ENCODE data around the gene SHISA9. TPM values are rescaled to one million over a fixed set of nuclear protein-coding genes. Genes with fewer than 3 reads are reported as not detected.

The SHISA9 gene
- total and polyA plus RNA-seq, 2 of the 4 experiments (the other 2 are of a cell fraction) = under 0.01 TPM; not detected in 1

DNA sequence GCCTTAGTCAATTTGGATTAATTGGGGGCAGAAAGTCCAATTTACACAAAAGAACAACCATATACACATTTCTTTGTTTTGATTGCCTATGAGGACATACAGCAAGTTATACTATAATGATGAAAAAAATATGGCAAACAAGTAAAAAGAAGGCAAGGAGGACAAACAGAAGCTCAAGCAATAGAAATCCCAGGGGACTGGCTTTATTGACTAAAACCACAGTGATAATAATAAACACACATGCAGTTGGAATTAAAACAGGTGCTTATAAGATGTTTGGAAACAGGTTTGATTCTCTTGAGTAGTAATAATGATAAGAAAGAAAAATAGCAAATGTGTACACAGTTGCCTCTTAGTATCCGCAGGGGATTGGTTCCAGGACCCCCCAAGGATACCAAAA is 176.4 kb downstream of the SHISA9 start:
- POLR2A ChIA-PET (ENCODE audit: unreplicated experiment) = no interaction called here
- Histone ChIP-seq H3K14ac (replicated peaks; ENCODE audit: low read depth, low read length) (no peak overlapping the region), H3K79me1 (ENCODE audit: low read depth in 1 of 2, low read length in 2 of 2) (no peaks in the 10 kb centered on the region), H3K36me3 (ENCODE audit: control insufficient read depth, insufficient read depth, low read length) (no peaks in the 10 kb centered on the region), H3K4me3 (ENCODE audit: insufficient read depth, low read depth, low read length) (no peak overlapping the region), H2AFZ (replicated peaks; ENCODE audit: low read length, poor library complexity) (no peak overlapping the region), H2AK9ac (replicated peaks; ENCODE audit: low read depth, low read length, poor library complexity) (no peak overlapping the region), H3K27me3 (ENCODE audit: control insufficient read depth, insufficient read depth, low read length) (no peaks in the 10 kb centered on the region), H3K9ac (ENCODE audit: low read depth, low read length) (no peak overlapping the region), H3K9me3 (ENCODE audit: control insufficient read depth, insufficient read depth, low read length) (peaks cover 24% of the 10 kb centered on the region), H2BK120ac (ENCODE audit: low read depth, low read length) (no peak overlapping the region), H4K5ac (ENCODE audit: low read depth, low read length) (no peak overlapping the region), H3K56ac (ENCODE audit: extremely low read depth, insufficient read depth, low read length) (no peak overlapping the region), H2BK20ac (ENCODE audit: low read depth, low read length) (no peak overlapping the region), H2BK5ac (ENCODE audit: low read depth, low read length, poor library complexity, severe bottlenecking) (no peak overlapping the region), H4K91ac (ENCODE audit: insufficient read depth, low read depth, low read length) (no peak overlapping the region), H2BK15ac (ENCODE audit: low read depth, low read length) (no peak overlapping the region), H4K8ac (ENCODE audit: low read depth in 2 of 2, low read length in 2 of 2) (no peak overlapping the region), H3K4me1 (ENCODE audit: control insufficient read depth, insufficient read depth, low read length) (no peaks in the 10 kb centered on the region), H3K9me1 (ENCODE audit: insufficient read depth, low read length) (no peaks in the 10 kb centered on the region), H3K4me2 (ENCODE audit: low read depth, low read length) (no peak overlapping the region), H2AK5ac (ENCODE audit: low read depth, low read length) (no peak overlapping the region), H4K20me1 (ENCODE audit: insufficient read depth, low read length) (no peaks in the 10 kb centered on the region), H3K27ac (ENCODE audit: insufficient read depth, low read length) (no peak overlapping the region), H3K18ac (ENCODE audit: low read depth, low read length) (no peak overlapping the region), H3K4ac (ENCODE audit: low read depth, low read length) (no peak overlapping the region), H3K23ac (ENCODE audit: low read depth, low read length) (no peak overlapping the region)
- in situ Hi-C loops (cut with MboI; ENCODE audit: low sequenced_read_pairs) (no loop called here), dilution Hi-C loops (cut with HindIII; ENCODE audit: low sequenced_read_pairs, unreplicated experiment) (no loop called here), intact Hi-C loops (cut with micrococcal nuclease) (no loop called here)
- CTCF ChIA-PET = no interaction called here
- no CpG with 5 or more reads among the region's 1 CpG for WGBS, 2 experiments (ENCODE audit: extremely low coverage in 2 of 2, insufficient read length in 1 of 2)
- no peak for DNase-seq
- TF ChIP-seq RCOR1 (IDR thresholded peaks at IDR 0.05; ENCODE audit: insufficient replicate concordance, low read length) (no peak), RFX5 (IDR thresholded peaks at IDR 0.05; ENCODE audit: low read depth, low read length) (no peak), MAFK (IDR thresholded peaks at IDR 0.05; ENCODE audit: low read depth, low read length) (no peak), POLR2A (IDR thresholded peaks at IDR 0.05; ENCODE audit: low read depth, low read length) (no peak), CEBPB (IDR thresholded peaks at IDR 0.05; ENCODE audit: low read depth, low read length) (no peak)
- TF ChIP-seq, protein P1, sequence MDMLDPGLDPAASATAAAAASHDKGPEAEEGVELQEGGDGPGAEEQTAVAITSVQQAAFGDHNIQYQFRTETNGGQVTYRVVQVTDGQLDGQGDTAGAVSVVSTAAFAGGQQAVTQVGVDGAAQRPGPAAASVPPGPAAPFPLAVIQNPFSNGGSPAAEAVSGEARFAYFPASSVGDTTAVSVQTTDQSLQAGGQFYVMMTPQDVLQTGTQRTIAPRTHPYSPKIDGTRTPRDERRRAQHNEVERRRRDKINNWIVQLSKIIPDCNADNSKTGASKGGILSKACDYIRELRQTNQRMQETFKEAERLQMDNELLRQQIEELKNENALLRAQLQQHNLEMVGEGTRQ (IDR thresholded peaks at IDR 0.05; ENCODE audit: low read depth, low read length) = no peak
- TF ChIP-seq, protein P2, sequence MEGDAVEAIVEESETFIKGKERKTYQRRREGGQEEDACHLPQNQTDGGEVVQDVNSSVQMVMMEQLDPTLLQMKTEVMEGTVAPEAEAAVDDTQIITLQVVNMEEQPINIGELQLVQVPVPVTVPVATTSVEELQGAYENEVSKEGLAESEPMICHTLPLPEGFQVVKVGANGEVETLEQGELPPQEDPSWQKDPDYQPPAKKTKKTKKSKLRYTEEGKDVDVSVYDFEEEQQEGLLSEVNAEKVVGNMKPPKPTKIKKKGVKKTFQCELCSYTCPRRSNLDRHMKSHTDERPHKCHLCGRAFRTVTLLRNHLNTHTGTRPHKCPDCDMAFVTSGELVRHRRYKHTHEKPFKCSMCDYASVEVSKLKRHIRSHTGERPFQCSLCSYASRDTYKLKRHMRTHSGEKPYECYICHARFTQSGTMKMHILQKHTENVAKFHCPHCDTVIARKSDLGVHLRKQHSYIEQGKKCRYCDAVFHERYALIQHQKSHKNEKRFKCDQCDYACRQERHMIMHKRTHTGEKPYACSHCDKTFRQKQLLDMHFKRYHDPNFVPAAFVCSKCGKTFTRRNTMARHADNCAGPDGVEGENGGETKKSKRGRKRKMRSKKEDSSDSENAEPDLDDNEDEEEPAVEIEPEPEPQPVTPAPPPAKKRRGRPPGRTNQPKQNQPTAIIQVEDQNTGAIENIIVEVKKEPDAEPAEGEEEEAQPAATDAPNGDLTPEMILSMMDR (conservative IDR thresholded peaks at IDR 0.05; ENCODE audit: low read depth, low read length) = no peak
- no peak for ATAC-seq (ENCODE audit: low read depth)
- no TSS peak for BruUV-seq (replicated peaks)
